Activated CD4-positive, alpha-beta T cell treated with anti-CD3 and anti-CD28 coated beads for 36 hours (primary cell): Measurements from ENCODE around the gene TMCO1. TPM values are rescaled to one million over a fixed set of nuclear protein-coding genes. Genes with fewer than 3 reads are reported as not detected.
A peak's percentile ranks its signal among the peaks of the same experiment; 100 is the strongest.
"Not testable (repeated sequence)": the region's sequence is repeated elsewhere in the genome, so short reads cannot be mapped to it uniquely, and the experiment has no call there.

Experiments
- ATAC-seq: fragments of 200-7000 bp; cut with Tn5 transposase; one replicate; pipeline ENCODE4 v1.10.0; 2021; ENCODE audit warnings: mild to moderate bottlenecking, moderate library complexity
- CTCF ChIA-PET: fragments of 350-600 bp; sonication (Branson Sonifier 250); formaldehyde crosslinking; loops from one replicate; lab custom pipeline; 2021; ENCODE audit warnings: antibody characterized with exemption; lab: Charles Lee
- POLR2A ChIA-PET: fragments of 350-600 bp; sonication (Branson Sonifier 250); formaldehyde crosslinking; loops from one replicate; lab custom pipeline; 2021; ENCODE audit warnings: antibody characterized with exemption, inconsistent platforms; lab: Charles Lee
- DNase-seq: peaks from one replicate; pipeline ENCODE4 v3.0.0-alpha.2; 2020
- H3K27ac Mint-ChIP-seq: one replicate; pipeline ENCODE4 v1.8.0; 2021; ENCODE audit warnings: mixed read lengths
- H3K27me3 Mint-ChIP-seq: one replicate; pipeline ENCODE4 v1.8.0; 2021; ENCODE audit warnings: mixed read lengths
- H3K36me3 Mint-ChIP-seq: one replicate; pipeline ENCODE4 v1.8.0; 2021; ENCODE audit warnings: low read depth, mixed read lengths
- H3K4me1 Mint-ChIP-seq: one replicate; pipeline ENCODE4 v1.8.0; 2021; ENCODE audit warnings: mixed read lengths
- H3K4me3 Mint-ChIP-seq: one replicate; pipeline ENCODE4 v1.8.0; 2021; ENCODE audit warnings: mild to moderate bottlenecking, moderate library complexity, mixed read lengths
- H3K9me3 Mint-ChIP-seq: one replicate; pipeline ENCODE4 v1.8.0; 2021; ENCODE audit warnings: low read depth, mixed read lengths
- intact Hi-C, 2 experiments: fragments of 100-400 bp; cut with DNase I in 1 of 2; cut with micrococcal nuclease in 1 of 2; formaldehyde crosslinking; loops; one replicate each; pipeline versions ENCODE4 v1.14.2 to v1.15.1; 2022 to 2024; cut with DNase I, micrococcal nuclease
- total RNA-seq, 2 experiments: library from RNA; stranded (reverse); gene quantifications; one replicate each; pipeline ENCODE4 v1.2.3, GENCODE V29; 2021

The TMCO1 gene
- total RNA-seq: 10 to 100 TPM; 57.7 to 70.5 TPM

- POLR2A ChIA-PET: interaction anchor here (0.5 to 1.5 kb wide), 6 partner anchors 16 to 174 kb away, joined by 3 to 5 read pairs (median 4); partner anchors contain the start of gene MGST3
- H3K9me3 Mint-ChIP-seq: no peaks in the 10 kb centered on the region
- H3K27ac Mint-ChIP-seq: peak within 1 kb of the TSS; percentile 99
Measured at GRCh38 chr1:165768513-165769394, at the start of gene TMCO1. TSS of gene TMCO1 (minus strand) at chr1:165768868. CDS start at chr1:165768751, 117 bp downstream.

GRCh38 chr1:165816826-165817497 is 48.3 kb upstream of the TMCO1 start:
- DNase-seq (no peak), ATAC-seq (no peak)
- Mint-ChIP-seq H3K27me3 (peaks cover 3% of the 10 kb centered on the region), H3K36me3 (no peaks in the 10 kb centered on the region), H3K4me1 (no peaks in the 10 kb centered on the region), H3K27ac (no peak overlapping the region), H3K4me3 (no peak overlapping the region), H3K9me3 (peaks cover 2% of the 10 kb centered on the region)
- ChIA-PET CTCF (no interaction called here), POLR2A (no interaction called here)
- intact Hi-C loops: no loop called here

More at GRCh38 chr1:165768513-165769394, at the start of gene TMCO1:
- peak; percentile 99 for ATAC-seq
- CTCF ChIA-PET: interaction anchor here (0.6 to 3.2 kb wide), 13 partner anchors 29 to 366 kb away, joined by 3 to 10 read pairs (median 3); partner anchors contain the start of gene MGST3
- peak within 1 kb of the TSS; percentile 92 for H3K4me3 Mint-ChIP-seq
- H3K36me3 Mint-ChIP-seq: peaks cover 47% of the 10 kb centered on the region
- DNase-seq: peak; percentile 96
- H3K27me3 Mint-ChIP-seq: no peaks in the 10 kb centered on the region
- H3K4me1 Mint-ChIP-seq: peaks cover 54% of the 10 kb centered on the region
- intact Hi-C loops: loop anchor here (1.0 to 5.0 kb wide), 14 partner anchors 59 to 1834 kb away; partner anchors contain the start of genes UCK2 (in 2 of the 2), ALDH9A1 (in 1 of the 2), MGST3 (in 1 of the 2) and POGK (in 1 of the 2)

- H3K27me3 Mint-ChIP-seq: peaks cover 5% of the 10 kb centered on the region
- intact Hi-C loops: no loop called here
- ChIA-PET CTCF (no interaction called here), POLR2A (no interaction called here)
- DNase-seq (no peak), ATAC-seq (no peak)
- no peak overlapping the region for H3K4me3 Mint-ChIP-seq
- H3K36me3 Mint-ChIP-seq: no peaks in the 10 kb centered on the region
- H3K9me3 Mint-ChIP-seq: peaks cover 2% of the 10 kb centered on the region
- no peak overlapping the region for H3K27ac Mint-ChIP-seq
- no peaks in the 10 kb centered on the region for H3K4me1 Mint-ChIP-seq
Measured at GRCh38 chr1:165816157-165816556, 47.5 kb upstream of the TMCO1 start.

- Mint-ChIP-seq H3K4me1 (no peaks in the 10 kb centered on the region), H3K27ac (no peak overlapping the region), H3K9me3 (peaks cover 2% of the 10 kb centered on the region), H3K36me3 (no peaks in the 10 kb centered on the region), H3K27me3 (peaks cover 5% of the 10 kb centered on the region), H3K4me3 (no peak overlapping the region)
- ChIA-PET CTCF (interaction anchor here (0.6 kb wide), 1 partner anchor 14 kb away, joined by 3 read pairs; no protein-coding TSS in a partner anchor), POLR2A (no interaction called here)
- DNase-seq (no peak), ATAC-seq (no peak)
- intact Hi-C loops: no loop called here
Measured at GRCh38 chr1:165815725-165816124, 47.1 kb upstream of the TMCO1 start.

- ATAC-seq: no peak
- Mint-ChIP-seq H3K9me3 (no peaks in the 10 kb centered on the region), H3K27ac (no peak overlapping the region), H3K4me3 (no peak overlapping the region), H3K27me3 (peaks cover 4% of the 10 kb centered on the region), H3K4me1 (no peaks in the 10 kb centered on the region), H3K36me3 (no peaks in the 10 kb centered on the region)
- no peak for DNase-seq
- intact Hi-C loops: no loop called here
- POLR2A ChIA-PET: no interaction called here
- CTCF ChIA-PET: no interaction called here
Measured at GRCh38 chr1:165807613-165808012, 38.9 kb upstream of the TMCO1 start.

- POLR2A ChIA-PET, H3K4me3 Mint-ChIP-seq, H3K27me3 Mint-ChIP-seq, DNase-seq, ATAC-seq, CTCF ChIA-PET, H3K36me3 Mint-ChIP-seq, H3K27ac Mint-ChIP-seq, H3K4me1 Mint-ChIP-seq, intact Hi-C loops, H3K9me3 Mint-ChIP-seq: not testable (repeated sequence)
Measured at GRCh38 chr1:165804513-165804912, 35.8 kb upstream of the TMCO1 start.

GRCh38 chr1:165799387-165799786 is 30.7 kb upstream of the TMCO1 start:
- ChIA-PET POLR2A (no interaction called here), CTCF (interaction anchor here (0.7 kb wide), 1 partner anchor 79 kb away, joined by 3 read pairs; no protein-coding TSS in a partner anchor)
- ATAC-seq (no peak), DNase-seq (no peak)
- H3K9me3 Mint-ChIP-seq: peaks cover 2% of the 10 kb centered on the region
- no peak overlapping the region for H3K27ac Mint-ChIP-seq
- H3K4me3 Mint-ChIP-seq: no peak overlapping the region
- H3K27me3 Mint-ChIP-seq: peaks cover 3% of the 10 kb centered on the region
- intact Hi-C loops: no loop called here
- H3K36me3 Mint-ChIP-seq: no peaks in the 10 kb centered on the region
- H3K4me1 Mint-ChIP-seq: no peaks in the 10 kb centered on the region

GRCh38 chr1:165795894-165796293 is 27.2 kb upstream of the TMCO1 start:
- Mint-ChIP-seq H3K4me1 (no peaks in the 10 kb centered on the region), H3K27me3 (peaks cover 13% of the 10 kb centered on the region), H3K9me3 (peaks cover 2% of the 10 kb centered on the region), H3K4me3 (no peak overlapping the region), H3K27ac (no peak overlapping the region), H3K36me3 (no peaks in the 10 kb centered on the region)
- no peak for ATAC-seq
- ChIA-PET POLR2A (no interaction called here), CTCF (no interaction called here)
- DNase-seq: no peak
- intact Hi-C loops: no loop called here

GRCh38 chr1:165793951-165794350 is 25.3 kb upstream of the TMCO1 start:
- no peaks in the 10 kb centered on the region for H3K4me1 Mint-ChIP-seq
- POLR2A ChIA-PET: no interaction called here
- ATAC-seq: no peak
- CTCF ChIA-PET: no interaction called here
- no peaks in the 10 kb centered on the region for H3K36me3 Mint-ChIP-seq
- no peak for DNase-seq
- H3K27me3 Mint-ChIP-seq: peaks cover 12% of the 10 kb centered on the region
- no peak overlapping the region for H3K27ac Mint-ChIP-seq
- H3K9me3 Mint-ChIP-seq: no peaks in the 10 kb centered on the region
- intact Hi-C loops: no loop called here
- no peak overlapping the region for H3K4me3 Mint-ChIP-seq

GRCh38 chr1:165787741-165788140 is 19.1 kb upstream of the TMCO1 start:
- Mint-ChIP-seq H3K4me3 (no peak overlapping the region), H3K27me3 (peaks cover 7% of the 10 kb centered on the region), H3K4me1 (no peaks in the 10 kb centered on the region), H3K27ac (no peak overlapping the region), H3K9me3 (no peaks in the 10 kb centered on the region), H3K36me3 (no peaks in the 10 kb centered on the region)
- ATAC-seq: no peak
- POLR2A ChIA-PET: no interaction called here
- intact Hi-C loops: no loop called here
- CTCF ChIA-PET: no interaction called here
- DNase-seq: no peak

GRCh38 chr1:165783519-165783918 is 14.9 kb upstream of the TMCO1 start:
- H3K4me1 Mint-ChIP-seq, DNase-seq, ATAC-seq, H3K9me3 Mint-ChIP-seq, intact Hi-C loops, POLR2A ChIA-PET, H3K27ac Mint-ChIP-seq, H3K36me3 Mint-ChIP-seq, CTCF ChIA-PET, H3K27me3 Mint-ChIP-seq, H3K4me3 Mint-ChIP-seq: not testable (repeated sequence)
